Myocyte (in vitro differentiated cells): ENCODE results near the gene ANKRD13C. TPM values are rescaled to one million over a fixed set of nuclear protein-coding genes. Genes with fewer than 3 reads are reported as not detected.

Source experiments
- DNase-seq: peaks from one replicate; pipeline ENCODE4 v3.0.0-alpha.2; 2012; ENCODE audit warnings: low read depth
- total RNA-seq: library from RNA; depleted of rRNA; stranded (reverse); fragments of >200 nt; gene quantifications from 2 replicates; pipeline ENCODE4 v1.2.3, GENCODE V29; 2014

ANKRD13C gene
- total RNA-seq, 1 donor from 2014 or later, result 37.2 TPM

DNA sequence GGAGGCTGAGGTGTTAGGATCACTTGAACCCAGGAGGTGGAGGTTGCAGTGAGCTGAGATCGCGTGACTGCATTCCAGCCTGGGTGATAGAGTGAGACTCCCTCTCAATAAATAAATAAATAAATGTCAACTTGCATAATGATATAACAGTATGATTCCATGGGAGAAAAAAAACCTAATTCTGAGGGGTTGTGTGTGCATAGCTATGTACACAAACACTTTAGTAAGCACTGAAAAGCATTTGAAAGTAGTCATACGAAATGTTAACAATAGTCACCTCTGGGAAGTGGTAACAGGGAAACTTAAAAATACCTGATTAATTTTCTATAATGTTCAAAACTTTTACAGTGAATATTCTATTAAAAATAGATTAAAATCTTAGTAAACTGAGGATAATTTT lies 43.2 kb downstream of the ANKRD13C start:
- DNase-seq, result no peak

GRCh38 chr1:70299472-70299871 lies 55.0 kb downstream of the ANKRD13C start:
- no peak for DNase-seq

DNA sequence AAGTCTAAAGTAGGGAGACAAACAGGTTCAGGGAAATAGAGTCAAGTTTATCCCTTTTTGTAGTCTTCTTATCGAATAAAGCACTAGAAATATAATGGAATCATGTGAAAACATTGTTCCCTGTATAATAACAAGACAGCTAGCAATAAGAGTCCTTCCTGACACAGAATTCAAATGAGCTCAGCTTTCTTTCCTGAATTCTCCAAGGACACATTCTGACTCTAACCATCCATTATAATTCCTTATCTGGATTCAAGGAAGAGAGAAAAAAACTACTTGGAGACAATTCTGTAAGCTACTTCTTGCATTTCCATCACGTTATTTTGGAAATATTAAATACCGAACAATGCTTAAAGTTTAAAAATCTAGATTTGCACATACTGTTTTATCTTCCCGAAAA lies 58.8 kb downstream of the ANKRD13C start:
- DNase-seq, result no peak

DNA sequence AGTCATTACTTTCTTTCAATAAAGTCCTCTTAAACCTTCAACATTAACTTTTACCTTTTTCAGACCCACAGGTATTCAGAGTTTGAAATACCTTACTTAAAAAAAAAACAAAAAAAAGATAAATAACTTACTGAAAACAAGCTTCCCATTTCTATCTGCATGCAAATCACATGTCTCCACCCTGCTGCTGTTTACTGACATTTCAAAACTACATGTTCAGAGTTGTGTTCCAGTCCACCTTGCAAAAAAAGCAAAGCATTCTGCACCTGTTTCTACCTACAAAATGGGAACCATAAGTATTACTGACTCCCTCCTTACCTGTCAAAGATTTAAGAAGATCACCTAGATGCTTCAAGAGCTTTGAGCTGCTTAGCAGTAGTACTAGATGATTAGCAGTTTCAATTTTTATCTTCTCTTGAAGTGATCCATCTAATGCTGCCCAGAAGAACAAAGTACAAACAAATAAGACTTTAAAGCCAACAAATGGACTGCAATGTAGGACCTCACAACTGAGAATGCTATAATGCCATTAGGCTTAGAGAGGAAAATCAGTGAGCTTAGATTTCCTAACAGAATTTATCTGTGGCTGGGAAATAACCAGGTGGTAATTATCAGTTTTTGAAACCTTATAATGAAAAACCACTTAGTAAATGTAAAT lies 61.2 kb downstream of the ANKRD13C start:
- no peak for DNase-seq

DNA sequence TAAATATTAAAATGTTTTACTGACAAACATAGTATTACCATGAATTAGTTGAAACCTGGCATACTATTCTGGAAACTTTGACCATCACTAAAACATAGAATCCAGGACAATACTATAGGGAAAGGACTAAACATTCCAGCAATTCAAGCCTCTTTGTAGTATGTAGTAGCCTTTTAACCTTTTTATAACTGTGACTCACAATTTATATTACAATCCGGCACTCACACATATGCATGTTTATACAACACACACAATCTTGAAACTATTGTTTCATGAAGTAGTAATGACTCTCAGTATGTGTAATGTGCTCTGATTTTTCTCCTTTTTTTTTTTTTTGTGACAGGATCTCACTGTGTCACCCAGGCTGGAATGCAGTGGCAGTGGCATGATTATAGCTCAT lies 64.3 kb downstream of the ANKRD13C start:
- DNase-seq, result no peak

GRCh38 chr1:70288166-70288565 lies 66.4 kb downstream of the ANKRD13C start:
- DNase-seq, result no peak

- no peak for DNase-seq
Measured at GRCh38 chr1:70286453-70286852, 68.1 kb downstream of the ANKRD13C start.

GRCh38 chr1:70284366-70284765 lies 70.2 kb downstream of the ANKRD13C start:
- no peak for DNase-seq

DNA sequence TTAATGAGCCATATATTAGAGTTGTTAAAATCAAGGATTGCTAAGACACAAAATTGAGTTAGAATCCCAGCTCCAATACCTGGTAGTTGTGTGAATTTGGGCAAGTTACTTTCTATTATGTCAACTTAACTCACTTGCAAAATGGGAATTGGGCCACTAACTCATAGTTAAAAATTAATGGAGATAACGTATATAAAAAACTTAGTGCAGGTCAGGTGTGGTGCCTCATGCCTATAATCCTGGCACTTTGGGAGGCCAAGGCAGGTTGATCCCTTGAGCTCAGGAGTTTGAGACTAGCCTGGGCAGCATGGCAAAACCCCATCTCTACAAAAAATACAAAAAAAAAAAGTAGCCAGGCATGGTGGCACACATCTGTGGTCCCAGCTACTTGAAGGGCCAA lies 75.8 kb downstream of the ANKRD13C start:
- DNase-seq, result no peak

GRCh38 chr1:70277875-70278274 lies 76.6 kb downstream of the ANKRD13C start:
- DNase-seq, result no peak

- DNase-seq, result peak; percentile 4
Measured at GRCh38 chr1:70265946-70266345, 88.6 kb downstream of the ANKRD13C start.

- DNase-seq, result no peak
Measured at GRCh38 chr1:70264839-70265238, 89.7 kb downstream of the ANKRD13C start.

- peak; percentile 50 for DNase-seq
Measured at GRCh38 chr1:70256664-70257063, 97.9 kb downstream of the ANKRD13C start.

DNA sequence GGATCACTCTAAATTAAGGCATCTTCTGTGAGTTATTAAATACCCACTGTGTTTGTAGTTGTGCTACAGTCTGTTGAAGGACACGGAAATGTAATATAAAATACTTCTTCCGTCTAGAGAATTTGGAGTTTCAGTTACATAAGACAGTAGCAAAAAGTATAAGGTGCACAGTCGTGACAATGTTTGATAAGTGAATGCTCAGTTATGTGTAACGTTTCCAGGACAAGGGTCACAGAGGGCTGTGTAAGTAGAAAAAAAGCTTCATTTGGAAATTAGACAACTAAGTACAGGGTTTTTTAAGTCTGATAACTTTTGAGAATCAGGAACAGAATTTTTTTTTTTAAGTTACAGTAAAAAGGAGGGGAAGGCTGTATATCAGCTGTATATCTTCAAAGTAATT lies 105.8 kb downstream of the ANKRD13C start:
- no peak for DNase-seq

DNA sequence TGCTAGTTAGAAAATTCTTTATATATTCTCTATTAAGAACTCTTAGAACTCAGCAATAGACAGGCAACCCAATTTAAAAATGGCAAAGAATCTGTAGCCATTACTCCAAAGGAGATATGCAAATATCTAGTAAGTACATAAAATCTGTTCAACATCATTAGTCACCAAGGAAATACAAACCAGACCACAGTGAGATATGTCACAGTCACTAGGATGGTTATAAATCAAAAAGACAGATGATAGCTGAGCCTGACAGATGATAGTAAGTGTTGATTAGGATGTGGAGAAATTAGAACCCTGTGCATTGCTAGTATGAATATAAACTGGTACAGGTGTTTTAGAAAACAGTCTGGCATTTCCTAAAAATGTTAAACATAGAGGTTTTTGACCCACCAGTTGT lies 106.8 kb downstream of the ANKRD13C start:
- no peak for DNase-seq

- DNase-seq, result no peak
Measured at GRCh38 chr1:70247122-70247521, 107.4 kb downstream of the ANKRD13C start.

DNA sequence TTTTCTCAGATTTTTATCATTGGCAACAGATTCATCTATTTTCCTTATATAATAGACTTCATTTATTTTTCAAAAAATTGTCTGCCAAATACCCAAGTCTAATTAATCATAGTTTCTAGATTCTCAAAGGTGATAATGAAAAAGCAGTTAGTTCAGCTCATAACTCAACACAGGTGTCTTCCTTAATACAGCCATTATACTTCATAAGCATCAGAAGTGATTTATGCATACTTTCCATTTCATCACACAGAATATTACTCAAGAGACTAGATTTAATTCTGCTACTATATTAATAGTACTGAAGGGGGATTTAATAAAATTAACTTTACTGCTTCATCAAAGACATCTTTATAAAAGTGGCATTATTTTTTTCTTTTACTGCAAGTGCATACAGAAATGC lies 114.6 kb downstream of the ANKRD13C start:
- no peak for DNase-seq

GRCh38 chr1:70234733-70235132 lies 119.8 kb downstream of the ANKRD13C start:
- no peak for DNase-seq

DNA sequence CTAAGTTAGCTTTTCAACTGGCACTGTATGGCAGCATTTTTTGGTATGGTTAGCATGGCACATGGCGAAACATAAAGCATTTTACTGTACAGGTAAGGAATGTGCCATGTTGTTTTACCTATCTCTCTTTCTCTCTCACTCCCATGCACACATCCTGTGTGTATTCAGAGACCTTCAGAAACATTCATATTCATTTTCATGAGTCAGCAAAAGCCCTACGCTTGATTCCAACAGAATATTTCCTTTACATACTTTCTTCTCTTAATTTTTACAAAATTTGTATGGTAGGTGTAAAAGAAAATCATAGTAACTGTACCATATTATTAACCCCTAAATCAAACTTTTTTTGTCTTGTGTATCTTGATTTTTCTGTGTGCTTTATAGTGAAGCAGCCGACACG lies 123.0 kb downstream of the ANKRD13C start:
- DNase-seq, result no peak

GRCh38 chr1:70228670-70229069 lies 125.9 kb downstream of the ANKRD13C start:
- DNase-seq, result no peak

DNA sequence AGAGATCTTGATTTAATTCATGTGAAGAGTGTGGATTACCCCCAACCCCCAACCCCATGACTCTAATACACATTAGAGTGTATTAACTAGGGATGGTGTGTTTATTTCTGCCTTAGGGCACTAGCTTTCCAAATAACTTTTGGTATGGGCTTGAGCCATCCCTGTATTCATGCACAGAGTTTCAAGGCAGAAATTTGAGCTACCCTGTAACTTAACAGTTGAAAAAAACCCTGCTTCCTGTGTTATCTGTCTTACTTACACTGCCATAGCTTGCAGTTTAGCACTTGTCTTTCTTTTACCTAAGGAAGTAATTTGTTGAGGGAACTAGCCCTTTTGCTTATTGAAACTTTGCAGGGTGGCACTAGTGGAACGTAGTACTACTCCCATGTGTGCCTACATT lies 127.1 kb downstream of the ANKRD13C start:
- DNase-seq, result no peak

GRCh38 chr1:70224954-70225353 lies 129.6 kb downstream of the ANKRD13C start:
- DNase-seq, result no peak

- no peak for DNase-seq
Measured at GRCh38 chr1:70222716-70223235, 131.7 kb downstream of the ANKRD13C start.
